GM12892 (cell line): ENCODE measurements around the gene CIAO1.

ENCODE experiments used
- POLR2A ChIP-seq: IDR thresholded peaks from 2 replicates; pipeline ENCODE4 v1.6.1; 2011; ENCODE audit warnings: low read depth, low read length, control low read depth
- TAF1 ChIP-seq: IDR thresholded peaks from 2 replicates; pipeline ENCODE4 v1.6.1; 2011; ENCODE audit warnings: low read depth, mild to moderate bottlenecking, control low read depth, low read length, borderline replicate concordance

DNA sequence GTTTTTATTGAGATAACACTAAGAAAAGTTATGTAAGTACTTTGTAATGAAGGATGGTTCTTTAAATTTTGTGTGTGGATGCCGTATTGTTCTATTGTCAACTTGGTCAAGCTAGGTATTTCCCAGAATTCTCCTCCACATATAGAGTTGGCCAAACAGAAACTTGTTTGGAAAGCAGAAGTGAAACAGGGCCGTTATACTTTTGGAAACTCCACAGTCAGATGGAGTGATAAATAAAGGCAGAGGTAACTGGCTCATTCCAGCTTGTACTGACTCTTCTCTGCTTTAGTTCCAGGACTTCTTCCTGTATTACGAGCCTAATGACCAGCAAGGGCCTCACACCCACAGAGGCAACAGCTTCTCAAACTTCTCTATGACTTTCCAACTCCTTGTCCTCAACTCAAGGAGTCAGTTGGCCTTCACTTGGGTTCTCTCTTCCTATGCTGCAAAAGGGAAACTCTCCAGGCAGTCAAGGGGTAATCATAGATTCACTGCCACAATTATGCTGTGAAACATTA, 41.0 kb upstream of the CIAO1 start:
- TF ChIP-seq TAF1 (no peak), POLR2A (peak; percentile 70)
